HFF-Myc (cell line): ENCODE data around the gene PSMA4.

ENCODE experiments used
- DNase-seq: peaks from one replicate; pipeline ENCODE4 v3.0.0-alpha.2; 2011; ENCODE audit warnings: low read depth; ENCODE audit errors: extremely low read depth
- H3K4me3 ChIP-seq: replicated peaks from 2 replicates; pipeline ENCODE4 v1.5.1; 2011; ENCODE audit warnings: low read depth, mild to moderate bottlenecking, control low read depth, low read length
- CTCF ChIP-seq: IDR thresholded peaks from 2 replicates; pipeline ENCODE4 v1.5.1; 2012; ENCODE audit warnings: mild to moderate bottlenecking, low read depth, low read length, control low read depth; ENCODE audit errors: missing control alignments

Gene PSMA4

GRCh38 chr15:78573416-78573815 lies 33.2 kb downstream of the PSMA4 start:
- TF ChIP-seq CTCF = no peak
- no peak overlapping the region for H3K4me3 ChIP-seq
- no peak for DNase-seq

GRCh38 chr15:78574944-78575343 lies 34.7 kb downstream of the PSMA4 start:
- no peak overlapping the region for H3K4me3 ChIP-seq
- no peak for DNase-seq
- TF ChIP-seq CTCF = no peak

DNA sequence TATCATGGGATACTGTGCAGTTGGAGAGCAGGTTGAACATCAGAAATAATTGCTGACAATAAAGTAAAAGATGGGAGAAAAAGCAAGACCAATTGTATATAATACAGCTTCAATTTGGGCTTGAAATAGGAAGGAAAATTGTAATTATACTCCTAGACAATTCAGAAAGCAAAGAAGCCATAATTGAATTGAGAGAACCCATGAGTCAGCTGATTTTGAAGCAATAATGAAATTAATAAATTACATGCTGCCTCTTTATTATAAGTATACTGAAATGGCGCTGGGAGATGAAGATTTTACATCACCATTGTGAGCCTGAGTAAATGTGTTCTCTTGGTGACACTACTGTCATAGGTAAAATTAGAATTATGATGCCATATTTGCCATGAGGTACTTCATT lies 57.3 kb downstream of the PSMA4 start:
- no peak for TF ChIP-seq CTCF
- no peak overlapping the region for H3K4me3 ChIP-seq
- no peak for DNase-seq

DNA sequence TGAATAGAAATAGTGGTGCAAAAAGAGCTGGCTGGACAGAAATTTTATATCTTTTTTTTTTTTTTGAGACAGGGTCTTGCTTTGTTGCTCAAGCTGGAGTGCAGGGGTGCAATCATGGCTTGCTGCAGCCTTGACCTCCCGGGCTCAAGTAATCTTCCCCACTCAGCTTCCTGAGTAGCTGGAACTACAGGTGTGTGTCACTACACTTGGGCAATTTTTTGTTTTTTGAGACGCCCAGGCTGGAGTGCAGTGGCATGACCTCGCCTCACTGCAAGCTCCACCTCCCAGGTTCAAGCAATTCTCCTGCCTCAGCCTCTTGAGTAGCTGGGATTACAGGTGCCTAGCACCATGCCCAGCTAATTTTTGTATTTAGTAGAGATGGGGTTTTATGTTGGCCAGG lies 58.1 kb downstream of the PSMA4 start:
- H3K4me3 ChIP-seq = no peak overlapping the region
- no peak for TF ChIP-seq CTCF
- DNase-seq = no peak

DNA sequence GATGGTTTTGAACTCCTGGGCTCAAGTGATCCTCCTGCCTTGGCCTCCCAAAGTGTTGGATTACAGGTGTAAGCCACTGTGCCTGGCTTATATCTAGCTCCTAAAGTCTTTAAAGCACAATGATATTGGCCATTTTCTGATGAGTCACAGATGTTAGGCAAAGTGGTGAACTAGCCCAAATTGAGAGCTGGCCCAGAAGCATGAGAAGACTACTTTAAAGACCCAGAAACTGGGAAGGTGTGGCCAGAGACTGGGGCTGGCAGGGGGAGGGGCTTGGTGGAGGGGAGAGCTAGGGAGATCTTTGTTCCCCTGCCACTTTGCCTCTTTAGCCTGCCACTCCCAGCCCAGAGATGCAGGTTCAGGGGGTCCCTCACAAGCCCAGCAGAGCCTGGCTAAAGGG lies 58.9 kb downstream of the PSMA4 start:
- no peak overlapping the region for H3K4me3 ChIP-seq
- DNase-seq = no peak
- no peak for TF ChIP-seq CTCF
